Measurements from ENCODE around the gene XG.

XG gene

DNA sequence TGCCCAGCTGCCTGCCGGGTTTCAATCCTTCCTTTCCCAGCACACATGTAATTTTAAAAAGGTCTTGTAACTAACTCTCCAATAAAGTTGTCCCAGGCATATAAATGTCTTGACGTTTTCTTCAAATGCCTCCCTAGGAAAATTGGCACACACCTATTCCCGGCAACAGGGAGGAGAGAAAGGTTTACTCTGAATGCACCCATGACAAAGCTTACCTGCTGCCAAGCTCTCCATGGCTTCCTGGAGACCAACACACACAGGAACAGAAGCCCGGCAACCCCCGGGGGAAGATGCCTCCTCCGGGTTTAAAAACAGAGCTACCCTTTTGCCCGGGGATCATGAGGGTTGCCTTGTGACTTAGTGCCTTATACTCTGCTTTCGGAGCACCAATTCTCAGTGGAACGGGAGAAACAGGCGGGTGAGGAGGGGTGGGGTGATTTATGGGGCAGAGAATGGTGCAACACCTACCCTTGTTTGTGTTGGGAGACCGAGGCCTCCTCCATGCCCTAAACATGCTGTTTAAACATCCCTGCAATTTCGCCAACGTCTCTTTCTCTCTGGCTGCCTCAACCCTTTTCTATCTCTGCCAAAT lies 72.1 kb downstream of the XG start:
- DNase-seq = no peak

GRCh38 chrX:2824886-2825285 lies 73.0 kb downstream of the XG start:
- DNase-seq = no peak

- no peak for DNase-seq
Measured at GRCh38 chrX:2828344-2828958, 76.6 kb downstream of the XG start, which contains the start of gene GYG2. TSS of gene GYG2 (plus strand) at chrX:2828930. CDS start at chrX:2830189, 1,259 bp downstream.

- DNase-seq = no peak
Measured at GRCh38 chrX:2828959-2829411, 77.1 kb downstream of the XG start.

DNA sequence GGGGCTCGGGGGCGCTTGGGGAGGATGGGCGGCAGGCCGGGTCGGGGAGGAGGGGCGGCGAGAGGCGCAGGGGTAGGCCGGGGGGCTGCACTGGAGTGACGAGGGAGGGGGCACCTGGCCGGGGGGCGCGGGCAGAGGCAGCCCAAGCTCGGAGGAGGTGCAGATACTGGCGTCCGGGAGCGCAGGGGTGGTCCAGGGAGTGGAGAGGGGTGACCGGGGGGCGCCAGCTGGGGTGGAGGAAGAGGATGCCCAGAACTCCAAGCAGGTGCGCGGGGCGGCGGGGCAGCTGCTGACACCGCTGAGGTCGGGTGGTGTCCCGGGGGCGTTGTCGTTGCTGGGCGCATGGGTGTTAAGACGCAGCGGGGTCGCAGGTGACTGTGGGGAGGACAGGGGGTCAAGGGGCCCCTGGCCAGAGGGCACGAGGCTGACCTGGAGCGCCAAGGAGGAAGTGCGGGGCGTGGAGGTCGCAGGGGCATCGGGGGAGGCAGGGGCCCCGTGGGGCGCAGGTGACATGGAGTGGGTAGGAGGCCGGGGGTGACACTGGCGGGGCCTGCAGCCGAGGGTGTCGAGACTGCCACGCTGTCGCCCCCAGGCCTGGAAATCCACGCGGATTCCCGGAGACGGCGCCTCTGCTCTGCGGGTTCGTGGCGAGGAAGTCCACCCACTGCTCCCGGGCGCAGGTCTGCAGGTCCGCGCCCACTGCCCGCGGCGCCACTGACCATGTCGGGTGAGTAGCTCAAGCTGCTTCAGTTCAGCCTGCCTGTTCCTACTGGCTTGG lies 77.8 kb downstream of the XG start:
- no peak for DNase-seq

DNA sequence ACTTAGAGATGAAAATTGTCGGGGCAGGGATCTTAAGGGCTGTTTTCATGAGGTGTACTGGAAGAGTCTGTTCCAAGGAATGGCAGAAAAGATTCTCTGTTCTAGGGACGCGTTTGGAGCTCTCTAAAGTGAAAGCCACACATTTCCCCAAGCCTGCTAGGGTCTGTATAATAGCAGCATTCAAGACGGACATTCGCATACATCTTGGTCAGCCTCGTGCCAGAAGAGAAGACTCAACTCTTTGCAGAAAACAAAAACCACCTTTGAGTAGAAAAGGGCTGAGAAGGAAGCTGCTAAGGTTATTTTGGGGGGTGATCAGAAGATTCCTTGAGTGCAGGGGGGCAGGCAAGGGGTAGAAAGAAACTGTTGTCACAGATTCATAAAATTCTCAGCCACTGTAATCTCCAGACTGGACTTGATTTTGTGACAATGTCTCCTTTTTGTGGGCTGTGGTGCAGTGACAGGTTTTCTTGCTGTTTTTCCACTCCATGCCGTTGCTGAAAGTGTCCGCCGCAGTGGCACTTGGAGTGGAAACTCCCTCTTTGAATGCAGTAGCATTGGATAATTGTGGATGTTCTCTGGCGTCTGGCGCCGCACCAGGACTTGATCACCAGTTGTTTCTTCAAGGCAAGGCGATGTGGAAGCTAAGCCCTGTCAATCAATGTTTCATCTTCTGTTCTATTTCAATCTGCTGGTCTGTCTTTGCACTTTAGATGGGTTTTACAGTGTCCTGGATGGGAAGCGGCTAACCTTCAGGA lies 79.8 kb downstream of the XG start:
- DNase-seq = no peak

GRCh38 chrX:2837961-2838360 lies 86.1 kb downstream of the XG start:
- DNase-seq = no peak

DNA sequence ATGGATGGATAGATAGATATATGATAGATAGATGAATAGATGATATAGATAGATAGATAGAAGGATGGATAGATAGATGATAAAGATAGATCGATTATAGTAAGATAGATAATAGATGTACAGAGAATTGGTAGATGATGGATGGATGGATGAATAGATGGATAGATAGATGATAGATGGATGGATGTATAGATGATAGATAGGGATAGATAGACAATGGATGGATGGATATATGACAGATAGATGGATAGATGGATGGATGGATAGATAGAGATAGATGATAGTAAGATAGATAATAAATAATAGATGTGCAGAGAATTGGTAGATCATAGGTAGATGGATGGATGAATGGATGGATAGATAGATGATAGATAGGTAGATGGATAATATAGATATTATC lies 89.1 kb downstream of the XG start:
- no peak for DNase-seq

DNA sequence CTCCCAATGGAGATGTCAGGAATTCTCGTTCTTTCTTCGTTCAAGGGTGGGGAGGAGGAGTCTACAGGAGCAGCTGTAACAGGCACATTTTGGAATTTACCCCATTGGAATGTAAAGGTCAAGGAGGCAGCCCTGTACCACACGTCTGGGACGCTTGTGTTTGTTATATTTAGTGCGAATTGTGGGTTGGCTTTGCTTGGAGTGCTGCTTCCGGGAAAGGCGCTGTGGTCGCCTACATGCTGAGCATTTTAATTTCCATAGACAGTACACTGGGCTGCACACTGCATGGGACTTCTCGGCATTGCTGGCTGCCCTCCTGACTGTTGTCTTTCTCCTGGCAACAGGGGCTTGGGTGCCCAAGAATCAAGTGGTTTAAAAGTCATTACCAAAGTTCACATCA lies 89.7 kb downstream of the XG start:
- no peak for DNase-seq

DNA sequence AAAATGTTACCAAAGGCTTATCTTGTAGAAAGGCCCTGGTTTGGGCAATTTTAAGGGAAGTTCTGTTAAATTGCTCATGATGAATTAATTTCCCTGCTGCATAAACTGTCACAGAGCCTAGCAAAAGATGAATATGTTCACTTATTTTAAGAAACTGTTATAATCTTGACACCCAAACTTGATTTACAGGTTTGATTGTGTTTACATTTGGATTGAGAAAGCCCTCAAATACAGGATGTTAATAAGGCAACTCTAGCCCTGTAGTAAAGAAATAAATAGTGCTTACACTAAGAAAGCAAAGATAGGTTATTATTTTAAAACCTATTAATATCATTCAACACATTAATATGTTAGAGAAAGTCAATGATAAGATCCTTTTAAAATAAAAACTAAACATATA lies 95.2 kb downstream of the XG start:
- no peak for DNase-seq

GRCh38 chrX:2848871-2849301 lies 97.0 kb downstream of the XG start:
- no peak for DNase-seq

DNA sequence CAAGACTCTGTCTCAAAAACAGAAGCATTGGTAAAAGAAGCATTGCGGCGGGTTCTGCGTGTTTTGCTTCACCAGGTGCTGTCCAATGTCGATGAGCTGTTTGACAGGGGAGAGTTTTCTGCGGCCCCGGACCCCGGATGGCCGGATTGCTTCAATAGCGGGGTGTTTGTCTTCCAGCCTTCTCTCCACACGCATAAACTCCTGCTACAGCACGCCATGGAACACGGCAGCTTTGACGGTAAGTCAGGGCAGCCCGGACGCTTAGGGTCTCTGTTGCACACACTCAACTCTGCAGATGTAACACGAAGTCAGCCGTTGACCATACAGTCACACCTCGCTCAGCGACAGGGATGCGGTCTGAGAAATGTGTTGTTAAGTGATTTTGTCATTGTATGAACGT lies 103.1 kb downstream of the XG start:
- DNase-seq = no peak

- DNase-seq = no peak
Measured at GRCh38 chrX:2855761-2856160, 103.9 kb downstream of the XG start.

DNA sequence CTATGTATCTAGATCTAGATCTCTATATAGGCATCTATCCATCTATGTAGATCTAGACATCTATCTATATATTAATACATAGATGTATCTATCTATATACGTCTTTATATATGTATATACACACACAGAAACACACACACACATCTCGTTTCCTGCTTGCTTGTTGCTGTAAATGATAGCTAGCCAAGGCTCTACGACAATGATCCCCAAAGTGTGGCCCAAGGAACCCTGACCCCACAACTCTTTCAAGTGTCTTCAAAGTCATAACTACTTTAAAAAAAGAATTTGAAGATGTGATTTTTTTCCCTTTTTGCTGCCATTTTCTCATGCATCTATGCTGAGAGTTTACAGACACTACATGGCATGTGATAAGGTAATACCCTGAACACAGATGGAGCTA lies 105.7 kb downstream of the XG start:
- DNase-seq = no peak

DNA sequence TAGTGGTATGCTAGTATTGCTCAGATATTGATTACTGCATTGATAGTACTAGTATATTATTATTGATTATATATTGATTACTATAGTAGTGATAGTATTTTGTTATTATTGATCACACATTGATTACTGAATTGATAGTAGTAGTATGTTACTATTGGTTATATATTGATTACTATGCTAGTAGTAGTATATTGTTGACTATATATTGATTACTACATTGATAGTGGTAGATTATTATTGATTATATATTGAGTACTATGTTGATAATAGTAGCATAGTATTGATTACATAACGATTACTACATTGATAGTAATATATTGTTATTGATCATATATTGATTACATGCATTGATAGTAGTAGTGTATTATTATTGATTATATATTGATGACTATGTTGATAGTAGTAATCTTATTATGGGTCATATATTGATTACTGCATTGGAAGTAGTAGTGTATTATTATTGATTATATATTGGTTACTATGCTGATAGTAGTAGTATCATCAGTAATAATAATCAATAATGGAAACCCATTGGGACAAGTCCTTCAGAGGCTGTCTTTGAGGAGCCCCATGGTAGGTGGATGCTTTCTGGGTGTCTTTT lies 107.5 kb downstream of the XG start:
- DNase-seq = no peak

GRCh38 chrX:2862404-2862803 lies 110.6 kb downstream of the XG start:
- DNase-seq = no peak

DNA sequence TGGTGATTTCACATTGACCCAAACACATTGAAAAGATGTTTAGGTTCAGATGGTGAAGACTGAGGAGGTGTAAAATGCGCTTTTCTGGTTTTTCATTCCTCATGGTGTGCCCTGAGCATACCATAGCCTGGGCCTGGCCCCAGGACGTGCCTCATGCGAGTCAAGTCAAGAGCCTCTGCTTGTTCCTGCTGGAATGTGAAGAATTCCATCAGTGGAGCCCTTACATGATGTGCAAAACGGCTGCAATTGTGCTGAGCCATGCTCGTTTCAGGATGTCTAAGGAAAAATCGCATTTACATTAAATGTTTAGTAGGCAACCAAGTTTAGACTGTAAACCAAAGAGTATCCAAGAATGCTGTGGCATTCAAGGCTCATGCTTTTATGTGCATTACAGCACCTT lies 111.8 kb downstream of the XG start:
- DNase-seq = no peak
